ENCODE data around the gene LMNTD1. TPM values are rescaled to one million over a fixed set of nuclear protein-coding genes. Genes with fewer than 3 reads are reported as not detected.
A peak's percentile ranks its signal among the peaks of the same experiment; 100 is the strongest.
"Not testable (repeated sequence)": the region's sequence is repeated elsewhere in the genome, so short reads cannot be mapped to it uniquely, and the experiment has no call there.

The LMNTD1 gene
- total RNA-seq, 1 experiment from 2014 or later = not detected

DNA sequence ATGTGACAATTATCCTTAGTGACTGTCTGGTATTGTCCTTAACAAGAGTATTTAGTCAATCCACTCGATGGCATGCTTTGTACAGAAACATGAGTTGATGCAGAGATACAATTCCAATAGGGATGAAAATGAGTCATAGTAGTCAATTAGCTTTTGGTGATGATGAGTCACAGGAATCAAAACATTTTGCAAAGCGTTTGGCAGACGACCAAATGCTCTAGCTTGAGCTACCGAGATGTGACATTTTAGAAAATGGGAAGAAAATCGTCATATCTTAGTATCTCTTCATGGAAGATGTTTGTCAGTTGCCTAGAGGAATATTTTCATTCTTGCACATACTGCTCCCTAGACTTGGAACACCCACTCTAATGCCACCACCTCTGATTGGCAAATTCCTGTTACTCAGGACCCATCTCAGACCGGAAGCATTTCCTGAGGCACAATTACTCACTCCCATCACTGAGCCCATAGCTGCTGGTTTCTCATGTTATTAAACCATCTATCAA is 95.0 kb downstream of the LMNTD1 start:
- in situ Hi-C loops (cut with HindIII; ENCODE audit: low pct_unique_long_range_greater_than_20kb, low sequenced_read_pairs) = no loop called here
- peak; percentile 89 for DNase-seq (ENCODE audit: low read depth, low spot score)

DNA sequence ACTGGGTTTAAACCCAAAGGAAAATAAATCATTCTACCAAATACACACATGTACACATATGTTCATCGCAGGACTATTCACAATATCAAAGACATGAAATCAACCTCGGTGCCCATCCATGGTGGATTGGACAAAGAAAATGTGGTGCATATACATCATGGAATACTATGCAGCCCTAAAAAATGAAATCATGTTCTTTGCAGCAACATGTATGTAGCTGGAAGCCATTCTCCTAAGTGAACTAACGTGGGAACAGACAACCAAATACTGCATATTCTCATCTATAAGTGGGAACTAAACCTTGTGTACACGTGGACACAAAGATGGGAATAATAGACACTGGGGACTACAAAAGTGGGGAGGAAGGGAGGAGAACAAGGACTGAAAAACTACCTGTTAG is 96.6 kb downstream of the LMNTD1 start:
- DNase-seq (ENCODE audit: low read depth, low spot score) = no peak
- in situ Hi-C loops (cut with HindIII; ENCODE audit: low pct_unique_long_range_greater_than_20kb, low sequenced_read_pairs) = no loop called here

DNA sequence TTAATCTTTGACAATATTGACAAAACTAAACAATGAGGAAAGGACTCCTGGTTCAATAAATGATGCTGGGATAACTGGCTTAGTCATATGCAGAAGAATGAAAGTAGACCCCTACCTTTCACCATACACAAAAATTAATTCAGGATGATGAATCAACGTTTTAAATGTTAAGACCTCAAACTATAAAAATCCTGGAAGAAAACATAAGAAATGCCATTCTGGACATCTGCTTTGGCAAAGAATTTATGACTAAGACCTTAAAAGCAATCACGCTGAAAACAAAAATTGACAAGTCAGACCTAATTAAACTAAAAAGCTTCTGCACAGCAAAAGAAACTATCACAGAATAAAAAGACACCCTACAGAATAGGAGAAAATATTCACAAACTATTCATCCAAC is 97.4 kb downstream of the LMNTD1 start:
- in situ Hi-C loops (cut with HindIII; ENCODE audit: low pct_unique_long_range_greater_than_20kb, low sequenced_read_pairs) = no loop called here
- no peak for DNase-seq (ENCODE audit: low read depth, low spot score)

DNA sequence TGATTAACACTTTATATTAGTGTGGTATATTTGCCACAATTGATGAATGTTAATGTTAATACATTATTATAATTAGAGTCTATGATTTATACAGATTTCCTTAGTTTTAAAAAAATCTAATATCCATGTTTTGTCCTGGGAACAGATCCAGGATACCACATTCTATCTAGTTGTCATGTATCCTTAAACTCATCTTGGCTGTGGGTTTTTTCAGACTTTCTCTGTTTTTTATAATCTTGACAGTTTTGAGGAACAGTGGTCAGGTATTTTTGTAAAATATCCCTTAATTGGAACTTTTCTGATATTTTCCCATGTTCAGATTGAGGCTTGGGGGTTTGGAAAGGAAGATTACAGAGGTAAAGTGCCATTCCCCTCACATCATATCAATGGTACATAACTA is 104.1 kb downstream of the LMNTD1 start:
- in situ Hi-C loops (cut with HindIII; ENCODE audit: low pct_unique_long_range_greater_than_20kb, low sequenced_read_pairs) = no loop called here
- no peak for DNase-seq (ENCODE audit: low read depth, low spot score)

DNA sequence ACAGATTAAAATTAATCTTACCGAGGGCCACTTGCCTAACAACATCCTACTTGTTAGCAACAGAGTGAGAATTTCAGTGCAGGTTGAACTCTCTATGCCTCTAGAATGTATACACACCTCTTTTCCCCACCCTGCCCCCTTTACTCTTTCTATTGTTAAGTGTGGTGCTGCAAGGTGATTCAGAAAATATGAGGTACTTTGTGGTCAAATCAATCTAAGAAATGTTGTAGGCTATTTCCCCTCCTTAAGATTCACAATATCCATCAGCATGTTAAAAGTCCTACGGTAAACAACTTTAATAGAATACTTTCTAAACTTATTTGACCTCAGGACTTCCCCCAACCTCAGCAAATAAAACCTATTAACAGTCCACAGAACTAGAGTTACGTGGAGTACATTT is 106.0 kb downstream of the LMNTD1 start:
- in situ Hi-C loops (cut with HindIII; ENCODE audit: low pct_unique_long_range_greater_than_20kb, low sequenced_read_pairs) = no loop called here
- DNase-seq (ENCODE audit: low read depth, low spot score) = no peak

DNA sequence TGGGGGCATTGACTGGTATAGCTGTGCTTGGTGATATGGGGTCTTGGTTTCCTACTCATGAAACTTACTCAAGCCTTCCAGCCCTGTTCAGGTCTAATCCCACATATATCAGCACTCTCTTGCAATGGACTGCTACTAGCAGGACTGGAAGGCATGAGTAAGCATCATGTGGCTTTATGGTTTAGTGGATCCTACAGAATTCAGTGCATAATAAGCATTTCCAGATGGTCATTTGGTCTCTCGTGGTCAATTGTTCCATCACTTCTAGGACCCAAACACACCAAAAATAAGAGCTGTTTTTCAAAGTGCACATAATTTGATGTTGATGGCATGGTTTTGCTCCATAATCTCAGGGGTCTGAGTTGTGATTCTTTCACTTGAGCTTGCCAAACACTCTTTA is 114.4 kb downstream of the LMNTD1 start:
- no peak for DNase-seq (ENCODE audit: low read depth, low spot score)
- in situ Hi-C loops (cut with HindIII; ENCODE audit: low pct_unique_long_range_greater_than_20kb, low sequenced_read_pairs) = no loop called here

DNA sequence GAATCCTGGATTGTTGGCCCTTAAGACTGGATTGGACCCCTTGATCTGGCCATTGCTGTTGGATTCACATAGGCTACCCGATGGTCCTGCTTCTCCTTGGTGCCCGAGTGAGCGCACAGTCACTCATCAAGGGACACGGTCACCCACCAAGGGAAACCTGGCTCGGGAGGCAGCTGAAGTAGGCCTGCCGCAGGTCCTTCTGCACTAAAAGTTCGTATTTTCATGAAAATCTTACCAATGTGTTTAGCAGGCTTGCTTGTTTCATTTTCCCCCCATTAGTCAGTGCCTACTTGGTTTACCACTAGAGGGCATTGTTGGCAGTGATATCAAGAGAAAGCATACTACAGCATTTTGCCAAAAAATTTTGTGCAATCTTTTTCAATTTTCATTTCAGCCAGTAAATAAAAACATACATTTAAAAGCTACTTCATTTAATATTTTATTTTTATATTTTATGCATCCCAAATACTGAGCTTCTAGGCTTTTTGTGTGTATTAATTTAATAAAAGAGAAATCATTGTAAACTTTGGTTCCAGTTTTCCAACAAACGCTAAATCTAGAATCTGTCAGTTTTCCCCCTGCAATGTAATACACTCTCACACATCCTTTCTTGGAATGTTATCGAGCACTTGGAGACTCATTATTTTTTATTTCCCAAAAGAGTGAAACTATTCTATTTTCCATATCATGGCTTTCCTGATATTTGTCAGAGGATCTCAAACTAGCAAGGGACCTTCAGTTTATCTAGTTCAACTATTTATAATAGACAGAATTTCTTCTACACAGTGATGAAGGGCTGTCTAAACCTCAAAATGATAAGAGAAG is 116.7 kb downstream of the LMNTD1 start:
- in situ Hi-C loops (cut with HindIII; ENCODE audit: low pct_unique_long_range_greater_than_20kb, low sequenced_read_pairs) = no loop called here

DNA sequence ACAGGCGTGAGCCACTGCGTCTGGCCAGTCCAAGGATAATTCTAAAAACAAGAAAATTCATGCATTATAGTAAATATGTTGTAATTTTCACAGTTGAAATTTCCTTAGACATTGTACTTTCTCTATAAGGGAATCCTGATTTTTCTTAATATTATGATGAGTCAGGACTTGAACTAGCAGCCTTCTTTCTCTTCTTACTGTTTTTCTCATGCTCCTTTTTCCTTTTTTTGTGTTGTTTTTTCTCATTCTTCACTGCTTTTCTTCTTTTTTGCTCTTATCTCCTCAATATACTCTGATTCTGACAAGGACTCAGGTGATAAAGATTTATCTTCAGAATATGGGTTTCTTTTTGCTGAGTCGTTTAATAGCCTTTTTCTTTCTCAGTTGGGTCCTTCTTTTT is 117.7 kb downstream of the LMNTD1 start:
- no peak for DNase-seq (ENCODE audit: low read depth, low spot score)
- in situ Hi-C loops (cut with HindIII; ENCODE audit: low pct_unique_long_range_greater_than_20kb, low sequenced_read_pairs) = no loop called here

More for the DNA sequence above, 116.7 kb downstream of the LMNTD1 start:
- peak; percentile 85 for DNase-seq (ENCODE audit: low read depth, low spot score)

DNA sequence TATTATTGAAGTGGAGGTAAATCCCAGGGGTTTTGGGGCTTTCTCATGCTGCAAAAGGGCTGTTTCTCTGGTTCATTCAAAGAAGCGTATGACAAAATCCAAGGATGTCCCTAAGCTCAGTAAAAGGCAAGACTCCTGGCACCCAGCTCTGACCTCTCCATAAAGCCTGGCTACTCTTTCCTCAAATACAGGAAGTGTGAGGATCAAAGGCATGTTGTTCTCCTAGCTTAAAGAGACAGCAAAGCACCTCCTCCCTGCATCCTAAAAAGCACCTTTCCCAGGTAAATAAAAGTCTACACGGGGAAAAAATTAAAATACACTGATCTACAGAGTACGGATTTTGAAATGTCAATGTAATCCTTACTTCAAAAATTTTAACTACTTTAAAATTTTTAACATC is 118.6 kb downstream of the LMNTD1 start:
- in situ Hi-C loops (cut with HindIII; ENCODE audit: low pct_unique_long_range_greater_than_20kb, low sequenced_read_pairs) = no loop called here

DNA sequence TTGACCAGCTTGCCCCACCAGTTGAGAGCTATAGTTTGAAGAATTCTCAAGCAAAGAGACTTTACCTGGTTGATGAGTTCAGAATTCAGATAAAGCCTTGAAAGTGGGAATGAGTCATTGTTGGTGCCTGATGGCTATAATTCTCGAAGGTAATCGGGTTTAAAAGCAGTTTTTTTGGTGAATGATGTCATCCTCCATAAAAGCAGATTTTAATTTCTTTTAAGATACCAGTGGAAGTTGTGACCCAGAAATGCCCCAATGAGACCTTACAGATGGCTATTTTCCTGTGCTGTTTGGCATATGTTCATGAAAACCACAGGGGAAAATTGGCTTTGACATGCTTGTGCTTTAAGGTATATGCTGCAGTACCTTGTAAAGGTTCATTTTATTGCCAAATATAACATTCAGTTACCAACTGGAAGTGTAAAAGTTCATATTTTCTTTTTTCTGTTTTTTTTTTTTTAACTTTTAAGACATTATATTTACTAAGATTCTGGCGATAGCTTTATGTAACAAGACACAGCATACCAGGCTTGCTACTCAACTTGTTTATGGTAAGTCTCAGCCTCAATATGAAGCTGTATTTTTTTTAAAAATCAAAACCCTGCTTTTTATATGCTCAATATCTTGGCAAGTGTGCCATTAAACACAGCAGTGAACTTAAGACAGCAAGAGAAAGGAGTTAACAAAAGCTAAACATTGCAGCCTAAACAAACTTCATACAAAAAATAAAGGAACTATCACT is 119.3 kb downstream of the LMNTD1 start:
- in situ Hi-C loops (cut with HindIII; ENCODE audit: low pct_unique_long_range_greater_than_20kb, low sequenced_read_pairs) = no loop called here
- DNase-seq (ENCODE audit: low read depth, low spot score) = no peak

More for the DNA sequence above, 118.6 kb downstream of the LMNTD1 start:
- peak; percentile 38 for DNase-seq (ENCODE audit: low read depth, low spot score)

DNA sequence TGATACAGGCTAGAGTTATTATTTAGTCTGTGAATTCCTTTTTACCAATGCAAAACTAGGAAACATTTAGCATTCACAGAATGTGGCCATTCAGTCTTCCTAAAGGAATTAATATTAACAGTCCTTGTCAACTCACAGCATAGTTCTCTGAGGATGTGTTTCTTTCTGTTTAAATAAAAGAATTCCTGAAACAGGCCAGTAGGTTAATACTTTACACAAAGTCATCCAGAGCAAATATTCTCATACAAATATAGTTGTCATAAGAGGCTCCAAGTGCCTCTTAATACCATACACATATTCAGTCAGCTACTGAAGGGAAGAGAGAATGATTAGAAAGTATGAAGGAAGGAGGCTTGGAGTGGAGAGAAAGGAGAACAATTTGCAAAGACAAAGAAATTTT is 120.1 kb downstream of the LMNTD1 start:
- in situ Hi-C loops (cut with HindIII; ENCODE audit: low pct_unique_long_range_greater_than_20kb, low sequenced_read_pairs) = no loop called here
- DNase-seq (ENCODE audit: low read depth, low spot score) = no peak

DNA sequence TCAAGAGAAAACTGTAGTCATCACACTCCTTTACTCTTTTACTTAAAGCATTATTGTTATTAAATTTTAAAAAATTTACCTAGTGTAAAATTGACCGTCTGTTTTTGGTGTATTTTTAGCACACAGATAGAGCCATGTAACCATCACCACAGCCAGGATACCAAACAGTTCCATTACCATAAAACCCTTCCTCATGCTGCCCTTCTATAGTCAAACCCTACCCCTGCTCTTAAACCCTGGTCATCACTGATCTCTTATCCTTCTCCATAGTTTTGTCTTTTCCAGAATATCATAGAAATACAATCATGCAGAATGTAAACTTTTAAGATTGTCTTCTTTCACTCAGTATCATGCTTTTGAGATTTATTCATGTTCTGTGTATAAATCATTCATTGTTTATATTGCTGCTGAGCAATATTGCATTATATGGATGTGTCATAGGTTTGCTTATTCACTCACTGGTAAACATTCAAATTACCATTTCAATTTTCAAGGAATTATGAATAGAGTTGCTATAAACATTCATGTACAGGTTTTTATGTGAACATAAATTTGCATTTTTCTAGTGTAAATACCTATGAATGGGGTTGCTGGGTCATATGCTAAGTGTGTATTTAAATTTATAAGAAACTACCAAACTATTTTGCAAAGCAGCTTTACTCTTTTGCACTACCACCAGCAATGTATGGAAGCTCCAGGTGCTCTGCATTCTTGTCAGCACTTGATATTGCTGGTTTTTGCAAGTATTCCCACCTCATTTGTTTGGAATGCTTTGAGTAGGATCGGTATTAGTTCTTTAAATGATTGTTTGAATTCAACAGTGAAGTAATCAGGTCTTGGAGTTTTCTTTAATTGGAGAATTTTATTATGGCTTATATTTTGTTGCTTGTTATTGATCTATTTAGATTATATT is 125.5 kb downstream of the LMNTD1 start:
- DNase-seq (ENCODE audit: low read depth, low spot score) = no peak
- in situ Hi-C loops (cut with HindIII; ENCODE audit: low pct_unique_long_range_greater_than_20kb, low sequenced_read_pairs) = no loop called here

DNA sequence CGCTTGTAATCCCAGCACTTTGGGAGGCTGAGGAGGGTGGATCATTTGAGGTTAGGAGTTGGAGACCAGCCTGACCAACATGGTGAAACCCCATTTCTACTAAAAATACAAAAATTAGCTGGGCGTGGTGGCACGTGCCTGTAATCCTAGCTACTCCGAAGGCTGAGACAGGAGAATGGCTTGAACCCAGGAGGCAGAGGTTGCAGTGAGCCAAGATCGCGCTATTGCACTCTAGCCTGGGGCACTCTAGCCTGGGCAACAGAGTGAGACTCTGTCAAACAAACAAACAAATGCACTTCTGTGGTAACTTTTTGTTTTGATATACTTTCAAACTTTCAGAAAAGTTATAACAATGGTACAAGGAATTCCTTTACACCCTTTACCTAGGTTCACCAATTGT is 126.3 kb downstream of the LMNTD1 start:
- in situ Hi-C loops (cut with HindIII; ENCODE audit: low pct_unique_long_range_greater_than_20kb, low sequenced_read_pairs); DNase-seq (ENCODE audit: low read depth, low spot score): not testable (repeated sequence)

Small RNA genes lying within 50 kb of the gene (small RNA-seq; reads per million reads assigned to genes)
- gene TUBB4BP1 = 0 reads per million in 2 experiments
